ENCODE measurements around the gene BYSL.

DNA sequence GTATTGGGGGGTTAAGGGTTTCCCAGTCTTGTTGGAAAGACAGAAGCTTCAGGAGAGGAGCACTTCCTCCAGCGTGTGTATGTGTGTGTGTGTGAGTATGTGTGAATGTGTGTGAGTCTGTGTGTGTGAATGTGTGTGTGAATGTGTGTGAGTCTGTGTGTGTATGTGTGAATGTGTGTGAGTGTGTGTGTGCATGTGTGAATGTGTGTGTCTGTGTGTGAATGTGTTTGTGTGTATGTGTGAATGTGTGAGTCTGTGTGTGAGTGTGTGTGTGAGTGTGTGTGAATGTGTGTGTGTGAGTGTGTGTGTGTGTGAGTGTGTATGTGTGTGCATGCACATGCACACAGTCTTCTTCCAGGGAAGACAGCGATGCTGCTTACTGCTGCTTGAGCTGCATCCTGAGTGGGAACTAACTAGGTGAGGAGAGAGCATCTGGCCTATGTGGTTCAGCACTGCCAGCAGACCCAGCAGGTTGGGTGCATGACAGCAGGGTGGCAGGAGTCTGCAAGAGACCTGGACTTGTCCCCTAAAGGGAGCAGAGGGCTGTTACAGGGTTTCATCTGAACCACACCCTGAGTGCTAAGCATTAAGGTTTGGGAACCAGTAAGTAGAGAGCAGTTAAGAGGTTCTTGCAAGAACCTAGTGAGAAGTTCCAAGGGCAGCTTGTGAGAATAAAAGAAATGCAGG is 43.0 kb downstream of the BYSL start:
- TF ChIP-seq, protein P1, sequence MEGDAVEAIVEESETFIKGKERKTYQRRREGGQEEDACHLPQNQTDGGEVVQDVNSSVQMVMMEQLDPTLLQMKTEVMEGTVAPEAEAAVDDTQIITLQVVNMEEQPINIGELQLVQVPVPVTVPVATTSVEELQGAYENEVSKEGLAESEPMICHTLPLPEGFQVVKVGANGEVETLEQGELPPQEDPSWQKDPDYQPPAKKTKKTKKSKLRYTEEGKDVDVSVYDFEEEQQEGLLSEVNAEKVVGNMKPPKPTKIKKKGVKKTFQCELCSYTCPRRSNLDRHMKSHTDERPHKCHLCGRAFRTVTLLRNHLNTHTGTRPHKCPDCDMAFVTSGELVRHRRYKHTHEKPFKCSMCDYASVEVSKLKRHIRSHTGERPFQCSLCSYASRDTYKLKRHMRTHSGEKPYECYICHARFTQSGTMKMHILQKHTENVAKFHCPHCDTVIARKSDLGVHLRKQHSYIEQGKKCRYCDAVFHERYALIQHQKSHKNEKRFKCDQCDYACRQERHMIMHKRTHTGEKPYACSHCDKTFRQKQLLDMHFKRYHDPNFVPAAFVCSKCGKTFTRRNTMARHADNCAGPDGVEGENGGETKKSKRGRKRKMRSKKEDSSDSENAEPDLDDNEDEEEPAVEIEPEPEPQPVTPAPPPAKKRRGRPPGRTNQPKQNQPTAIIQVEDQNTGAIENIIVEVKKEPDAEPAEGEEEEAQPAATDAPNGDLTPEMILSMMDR (conservative IDR thresholded peaks at IDR 0.05; ENCODE audit: low read length), result no peak
- no peak for TF ChIP-seq EZH2phosphoT487 (IDR thresholded peaks at IDR 0.05; ENCODE audit: borderline replicate concordance, low read depth, low read length)
